ENCODE measurements around the gene AUTS2.

GRCh38 chr7:70571403-70571934 is 973.2 kb downstream of the AUTS2 start:
- TF ChIP-seq EZH2 (IDR thresholded peaks at IDR 0.05; ENCODE audit: insufficient read depth, poor library complexity, severe bottlenecking) (no peak), EZH2phosphoT487 (IDR thresholded peaks at IDR 0.05; ENCODE audit: insufficient read depth, low read depth) (no peak)

Measured in GM23248 (cell line).